ENCODE data around the gene PSMB2.

The PSMB2 gene

DNA sequence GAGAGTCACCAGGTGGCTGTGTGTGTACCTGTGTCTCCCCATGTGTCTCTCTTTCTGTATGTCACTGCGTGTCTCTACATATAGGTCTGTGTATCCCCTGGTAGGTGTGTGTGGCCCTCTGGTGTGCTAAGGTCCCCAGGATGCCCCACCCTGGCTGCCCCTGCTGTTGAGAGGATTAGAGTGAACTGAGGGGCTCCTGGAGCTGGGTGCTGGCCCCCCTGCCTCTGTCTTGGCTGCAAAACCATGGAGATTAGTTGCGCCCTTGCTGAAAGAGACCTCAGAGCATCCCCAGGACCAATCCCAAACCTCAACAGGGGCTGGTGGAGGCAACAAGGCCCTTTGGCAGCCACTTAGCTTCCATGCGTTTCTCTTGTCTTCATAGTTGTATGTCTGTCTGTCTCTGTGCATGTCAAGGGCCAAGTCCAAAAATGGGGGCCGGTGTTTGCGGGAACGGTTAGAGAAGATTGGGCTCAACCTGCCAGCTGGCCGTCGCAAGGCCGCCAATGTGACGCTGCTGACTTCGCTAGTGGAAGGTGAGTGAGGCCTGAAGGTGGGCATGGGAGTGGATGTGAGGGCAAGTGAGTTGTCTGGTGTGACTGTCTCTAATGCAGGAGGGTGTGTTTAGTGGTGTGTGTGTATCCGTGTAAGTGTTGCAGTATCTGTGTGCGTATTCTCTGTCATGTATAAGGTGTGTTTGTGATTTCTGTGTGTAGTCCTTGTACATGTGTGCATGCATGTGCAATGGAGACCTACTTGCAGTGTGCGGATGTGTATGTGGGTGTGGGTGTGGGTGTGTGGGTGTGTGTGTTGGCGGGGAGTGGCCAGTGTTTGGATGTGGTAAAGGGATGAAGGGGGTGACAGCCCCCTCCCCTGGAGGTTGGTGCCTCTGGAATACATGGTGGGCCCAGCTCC, 51.6 kb downstream of the PSMB2 start:
- Histone ChIP-seq H3K4me3 (replicated peaks; ENCODE audit: insufficient read depth, low read length) (no peak overlapping the region), H3K27ac (replicated peaks) (no peak overlapping the region), H3K27me3 (ENCODE audit: insufficient read depth, poor library complexity, severe bottlenecking) (no peaks in the 10 kb centered on the region)
- TF ChIP-seq GABPA (IDR thresholded peaks at IDR 0.05; ENCODE audit: low read depth) (no peak), SPI1 (IDR thresholded peaks at IDR 0.05; ENCODE audit: borderline replicate concordance, low read depth) (no peak), REST (IDR thresholded peaks at IDR 0.05; ENCODE audit: insufficient replicate concordance, low read depth) (no peak), POLR2AphosphoS5 (IDR thresholded peaks at IDR 0.05; ENCODE audit: low read depth) (no peak), CTCF (IDR thresholded peaks at IDR 0.05; ENCODE audit: insufficient read depth, low read length) (no peak)
- DNase-seq (ENCODE audit: low read depth in 1 of 2, low spot score in 1 of 2) = no peak

GRCh38 chr1:35588197-35588910, 53.0 kb downstream of the PSMB2 start:
- TF ChIP-seq REST (IDR thresholded peaks at IDR 0.05; ENCODE audit: insufficient replicate concordance, low read depth) = no peak
- no peak for TF ChIP-seq GABPA (IDR thresholded peaks at IDR 0.05; ENCODE audit: low read depth)
- TF ChIP-seq SPI1 (IDR thresholded peaks at IDR 0.05; ENCODE audit: borderline replicate concordance, low read depth) = no peak
- TF ChIP-seq CTCF (IDR thresholded peaks at IDR 0.05; ENCODE audit: insufficient read depth, low read length) = no peak
- TF ChIP-seq POLR2AphosphoS5 (IDR thresholded peaks at IDR 0.05; ENCODE audit: low read depth) = no peak
- Histone ChIP-seq H3K4me3 (replicated peaks; ENCODE audit: insufficient read depth, low read length) (no peak overlapping the region), H3K27ac (replicated peaks) (no peak overlapping the region), H3K27me3 (ENCODE audit: insufficient read depth, poor library complexity, severe bottlenecking) (no peaks in the 10 kb centered on the region)
- DNase-seq (ENCODE audit: low read depth in 1 of 2, low spot score in 1 of 2) = no peak

- H3K27ac ChIP-seq (replicated peaks) = no peak overlapping the region
- no peak overlapping the region for H3K4me3 ChIP-seq (replicated peaks; ENCODE audit: insufficient read depth, low read length)
- TF ChIP-seq POLR2AphosphoS5 (IDR thresholded peaks at IDR 0.05; ENCODE audit: low read depth) = no peak
- no peak for TF ChIP-seq GABPA (IDR thresholded peaks at IDR 0.05; ENCODE audit: low read depth)
- TF ChIP-seq SPI1 (IDR thresholded peaks at IDR 0.05; ENCODE audit: borderline replicate concordance, low read depth) = no peak
- TF ChIP-seq CTCF (IDR thresholded peaks at IDR 0.05; ENCODE audit: insufficient read depth, low read length) = no peak
- TF ChIP-seq REST (IDR thresholded peaks at IDR 0.05; ENCODE audit: insufficient replicate concordance, low read depth) = no peak
- H3K27me3 ChIP-seq (ENCODE audit: insufficient read depth, poor library complexity, severe bottlenecking) = no peaks in the 10 kb centered on the region
- DNase-seq (ENCODE audit: low read depth in 1 of 2, low spot score in 1 of 2) = no peak
These were observed 53.6 kb downstream of the PSMB2 start for GRCh38 chr1:35587736-35588135.

Measured in HL-60 (cell line).